HUES64 (cell line): ENCODE data around the gene CLCF1.

Source experiments
- H3K27ac ChIP-seq: 2 replicates; pipeline ENCODE4 v1.7.0; 2013; ENCODE audit warnings: low read depth, low read length, inconsistent platforms
- H3K27me3 ChIP-seq: 2 replicates; pipeline ENCODE4 v1.6.1; 2013; ENCODE audit warnings: mild to moderate bottlenecking, low read length; ENCODE audit not compliant: insufficient read depth
- H3K36me3 ChIP-seq: 2 replicates; pipeline ENCODE4 v1.6.1; 2013; ENCODE audit warnings: mild to moderate bottlenecking, low read length; ENCODE audit not compliant: insufficient read depth
- H3K4me1 ChIP-seq: 2 replicates; pipeline ENCODE4 v1.6.1; 2013; ENCODE audit warnings: mild to moderate bottlenecking, low read length, moderate library complexity; ENCODE audit not compliant: insufficient read depth
- H3K4me3 ChIP-seq: 2 replicates; pipeline ENCODE4 v1.5.1; 2013; ENCODE audit warnings: mild to moderate bottlenecking, low read length, moderate library complexity
- H3K9ac ChIP-seq: 2 replicates; pipeline ENCODE4 v1.6.1; 2013; ENCODE audit warnings: mild to moderate bottlenecking, low read depth, low read length
- H3K9me3 ChIP-seq: 2 replicates; pipeline ENCODE4 v1.6.1; 2013; ENCODE audit warnings: low read depth, low read length; ENCODE audit not compliant: insufficient read depth
- WGBS: fragments of 150-250, 120-280 bp; methylation state at CpG from one replicate; pipeline ENCODE4 v1.1.7; 2013; ENCODE audit warnings: missing lambda C conversion rate; 5-methylcytosine and 5-hydroxymethylcytosine counted together

Gene CLCF1

DNA sequence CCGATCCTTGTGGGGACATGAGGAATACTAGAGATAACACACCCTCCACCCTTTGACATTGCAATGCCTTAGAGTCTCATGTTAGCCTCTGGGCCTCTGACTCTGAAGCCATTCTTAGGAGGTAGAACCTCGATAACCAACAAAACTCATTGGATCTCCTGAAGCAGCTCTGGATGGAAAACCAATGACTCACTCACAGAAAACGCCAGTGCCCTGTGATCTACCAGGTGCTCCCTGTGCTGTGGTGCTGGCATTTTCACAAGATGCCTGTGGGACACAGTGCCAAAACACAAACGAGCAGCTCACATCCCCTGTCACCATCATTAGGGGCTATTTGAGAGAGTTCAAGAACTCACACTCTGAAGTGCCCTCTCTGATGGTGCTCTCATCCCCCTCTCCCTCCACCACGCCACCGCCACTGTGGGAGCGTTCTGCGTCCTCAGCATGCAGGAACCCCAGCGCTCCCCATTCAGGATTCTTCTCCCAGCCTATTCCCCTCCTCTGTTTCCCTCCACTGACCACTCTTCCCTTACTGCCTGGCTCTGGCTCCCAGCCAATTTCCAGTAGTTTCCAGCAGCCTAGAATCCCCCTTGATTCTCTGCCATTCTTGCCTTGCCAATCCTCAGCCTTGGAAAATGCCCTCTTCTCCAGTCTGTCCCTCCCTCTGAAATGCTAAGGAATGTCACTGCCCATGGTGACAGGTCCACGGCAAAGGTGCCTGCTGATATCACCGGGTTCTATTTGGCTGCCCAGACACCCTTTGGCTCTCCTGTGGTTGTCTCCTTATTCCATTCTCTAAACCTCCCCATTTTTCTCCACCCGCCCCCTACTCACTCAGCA, 15.3 kb downstream of the CLCF1 start:
- 85% methylated on average over 12 of the region's 12 CpGs for WGBS
- Histone ChIP-seq H3K36me3 (no peaks in the 10 kb centered on the region), H3K9me3 (no peaks in the 10 kb centered on the region), H3K9ac (no peak overlapping the region), H3K4me1 (peaks cover 19% of the 10 kb centered on the region; the same call in 1 of the 2 replicates), H3K4me3 (no peak overlapping the region), H3K27me3 (no peaks in the 10 kb centered on the region), H3K27ac (no peak overlapping the region)

DNA sequence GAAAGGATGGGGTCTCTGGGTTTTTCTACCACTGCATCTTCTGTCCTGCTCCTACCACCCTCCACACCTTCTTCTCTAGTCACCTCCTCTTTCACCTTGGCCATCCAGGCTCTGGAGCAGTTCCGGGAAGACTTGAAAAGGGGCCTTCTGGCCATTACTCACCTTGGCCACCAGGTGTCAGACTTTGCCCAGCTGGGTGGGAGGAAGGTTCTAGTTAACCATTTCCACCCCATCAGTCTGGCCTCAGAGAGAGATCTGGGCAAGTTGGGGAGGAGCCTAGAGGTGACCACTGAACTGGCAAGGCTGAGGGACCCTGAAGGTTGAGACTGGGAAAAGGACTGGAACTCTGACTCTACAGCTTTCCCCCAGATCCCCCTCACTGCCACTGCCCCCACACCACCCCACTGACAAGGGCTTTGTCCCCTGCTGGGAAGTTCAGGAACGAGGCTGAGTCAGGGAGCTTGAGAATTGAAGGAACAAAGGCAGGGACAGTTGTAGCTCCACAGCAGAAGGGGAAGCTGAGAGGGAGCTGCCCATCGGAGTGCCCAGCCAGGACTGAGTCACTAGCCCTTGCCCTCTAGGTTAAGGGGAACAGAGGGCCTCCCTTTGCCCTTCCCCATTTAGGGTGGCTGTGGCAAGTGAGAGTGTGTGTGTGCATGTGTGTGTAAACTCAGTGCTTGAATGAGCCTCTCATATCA, 16.4 kb downstream of the CLCF1 start:
- WGBS = 10% methylated on average over 3 of the region's 3 CpGs
- Histone ChIP-seq H3K4me1 (peaks cover 23% of the 10 kb centered on the region; the same call in 1 of the 2 replicates), H3K27me3 (no peaks in the 10 kb centered on the region), H3K36me3 (no peaks in the 10 kb centered on the region), H3K27ac (no peak overlapping the region), H3K9ac (no peak overlapping the region; the same call in 1 of the 2 replicates), H3K4me3 (no peak overlapping the region), H3K9me3 (no peaks in the 10 kb centered on the region)

DNA sequence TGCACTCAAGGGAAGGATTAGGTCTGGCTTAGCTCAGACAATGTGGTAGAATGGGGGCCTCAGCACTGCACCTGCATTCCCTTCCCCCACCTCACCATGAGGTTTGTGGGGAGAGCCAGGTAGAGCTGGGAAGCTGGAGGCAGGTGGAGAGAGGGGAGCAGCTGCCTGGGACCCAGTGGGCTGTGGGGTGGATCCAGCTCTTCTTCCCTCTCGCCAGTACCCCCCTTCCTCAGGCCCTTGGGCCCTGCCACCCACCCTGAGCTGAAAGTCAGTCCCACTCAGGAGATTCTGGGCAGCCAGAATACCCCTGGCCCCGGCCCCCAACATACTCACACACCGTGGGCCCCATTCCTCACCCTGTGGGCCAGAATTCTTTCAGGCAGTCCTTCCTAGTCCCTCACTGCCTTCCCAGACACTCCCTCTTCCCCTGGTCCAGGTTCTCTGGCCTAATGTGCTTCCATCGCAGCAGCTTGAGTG, 17.0 kb downstream of the CLCF1 start:
- Histone ChIP-seq H3K4me3 (no peak overlapping the region), H3K9me3 (no peaks in the 10 kb centered on the region), H3K4me1 (peaks cover 23% of the 10 kb centered on the region; the same call in 1 of the 2 replicates), H3K27ac (no peak overlapping the region), H3K27me3 (no peaks in the 10 kb centered on the region), H3K9ac (no peak overlapping the region), H3K36me3 (no peaks in the 10 kb centered on the region)
- 42% methylated on average over 4 of the region's 4 CpGs for WGBS

DNA sequence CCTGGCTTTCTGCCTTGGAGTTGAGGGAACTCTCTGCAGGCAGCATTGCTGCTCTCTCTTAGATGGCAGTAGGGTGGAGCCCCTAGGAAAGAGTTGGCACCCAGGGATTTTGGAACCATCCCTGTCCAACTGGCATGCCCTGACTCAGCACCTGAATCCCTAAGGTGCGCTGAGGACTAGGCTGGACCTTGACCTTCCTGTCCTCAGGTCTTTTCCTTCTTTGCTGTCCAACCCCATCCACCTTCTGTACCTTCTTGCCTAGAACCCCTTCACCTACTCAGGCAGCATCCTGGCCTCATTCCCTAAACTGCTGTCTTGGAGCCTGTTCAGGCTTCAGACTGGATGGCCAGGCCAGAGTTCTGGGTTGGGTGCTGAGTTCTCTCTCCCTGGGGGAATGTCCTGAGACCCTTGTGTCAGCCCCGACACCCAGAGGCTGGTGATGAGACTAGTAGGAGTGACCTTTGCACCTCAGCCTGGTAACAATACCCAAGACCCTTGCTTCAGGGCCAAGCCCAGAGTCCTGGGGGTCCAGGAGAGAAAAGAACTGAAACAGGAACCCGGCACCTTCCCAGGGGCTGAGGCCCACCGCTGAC, 17.5 kb downstream of the CLCF1 start:
- peaks cover 23% of the 10 kb centered on the region; the same call in 1 of the 2 replicates for H3K4me1 ChIP-seq
- no peaks in the 10 kb centered on the region for H3K36me3 ChIP-seq
- H3K27me3 ChIP-seq = no peaks in the 10 kb centered on the region
- WGBS = 66% methylated on average over 3 of the region's 4 CpGs
- no peak overlapping the region for H3K27ac ChIP-seq
- no peak overlapping the region for H3K9ac ChIP-seq
- no peaks in the 10 kb centered on the region for H3K9me3 ChIP-seq
- H3K4me3 ChIP-seq = no peak overlapping the region

DNA sequence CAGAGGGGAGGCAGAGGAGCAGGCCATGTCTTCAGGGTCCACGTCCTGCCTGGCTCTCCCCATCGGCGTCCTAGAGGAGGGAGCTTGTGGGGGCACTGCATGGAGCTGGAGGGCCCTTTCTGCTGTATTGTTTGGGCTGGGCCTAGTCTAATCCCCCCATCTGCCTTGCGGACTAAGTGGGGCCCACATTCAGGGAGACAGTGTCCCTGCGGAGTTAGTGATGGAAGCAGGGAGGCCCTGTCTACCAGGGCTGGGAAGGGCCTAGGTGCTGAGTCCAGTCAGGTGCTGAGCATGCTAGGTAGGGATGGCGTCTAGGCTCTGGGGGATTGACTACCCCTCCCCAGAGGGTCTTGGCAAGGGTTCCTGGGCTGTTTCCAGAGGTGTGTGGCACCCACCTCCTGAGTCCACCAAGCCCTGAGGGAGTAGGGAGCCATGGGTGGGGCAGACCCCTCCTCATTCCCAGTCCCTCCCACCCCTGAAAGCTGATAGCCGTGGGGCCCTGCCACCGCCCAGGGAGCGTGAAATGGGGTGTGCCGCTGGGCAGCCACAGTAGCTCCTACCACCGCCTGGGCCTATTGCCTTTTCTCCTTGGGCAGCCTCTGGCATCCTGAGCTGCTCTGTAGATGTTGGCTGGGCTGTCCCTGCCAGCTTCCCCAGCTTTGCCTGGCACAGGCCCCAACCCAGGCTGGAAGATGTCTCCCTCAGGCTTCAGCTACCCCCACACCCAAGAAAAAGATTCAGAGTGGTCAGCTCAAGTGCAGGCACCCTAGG, 18.2 kb downstream of the CLCF1 start:
- 91% methylated on average over 11 of the region's 11 CpGs for WGBS
- Histone ChIP-seq H3K4me1 (peaks cover 23% of the 10 kb centered on the region; the same call in 1 of the 2 replicates), H3K36me3 (no peaks in the 10 kb centered on the region), H3K27ac (no peak overlapping the region; the same call in 1 of the 2 replicates), H3K9ac (no peak overlapping the region), H3K9me3 (no peaks in the 10 kb centered on the region), H3K27me3 (no peaks in the 10 kb centered on the region), H3K4me3 (no peak overlapping the region)

DNA sequence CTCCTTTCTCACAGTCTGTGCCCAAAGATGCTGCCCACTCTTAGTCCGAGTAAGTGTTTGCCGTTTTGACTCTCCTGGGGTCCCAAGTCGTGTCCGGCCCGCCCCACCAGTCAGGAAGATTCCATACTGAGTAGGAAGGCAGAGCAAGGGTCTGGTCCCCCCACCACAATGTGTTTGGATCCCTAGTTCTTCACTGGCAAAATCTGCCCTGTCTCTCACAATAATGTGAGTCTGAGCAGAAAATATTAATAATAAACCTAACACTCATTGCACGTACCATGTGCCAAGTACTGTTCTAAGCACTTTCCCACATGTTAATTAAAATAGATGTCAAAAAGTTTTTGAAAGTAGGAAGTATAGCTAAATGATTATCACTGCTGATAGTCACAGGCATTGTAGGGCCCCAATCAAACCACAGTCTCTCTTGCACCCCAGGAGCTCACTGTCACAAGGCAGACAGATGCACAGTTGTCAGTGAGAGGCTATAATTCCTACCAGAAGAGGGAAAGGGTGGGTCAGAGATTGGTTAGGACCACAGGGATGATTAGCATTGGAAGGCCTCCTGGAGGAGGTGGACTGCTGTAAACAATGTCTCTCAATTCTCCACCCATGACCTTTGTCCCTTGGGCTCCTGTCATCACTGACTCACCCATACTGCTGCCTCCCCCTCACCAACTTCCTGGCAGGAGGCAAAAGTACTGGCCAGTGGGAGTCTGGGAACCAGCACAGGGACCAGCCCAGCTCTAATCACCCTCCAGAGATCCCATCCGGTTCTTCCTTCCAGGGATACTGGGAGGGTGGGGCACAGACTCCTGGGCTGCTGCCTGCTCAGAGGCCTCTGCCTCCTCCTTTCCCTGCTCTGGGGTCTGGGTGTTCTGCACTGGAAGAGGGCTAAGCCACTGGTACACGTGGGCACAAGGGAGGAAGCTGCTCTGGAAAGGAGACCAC, 19.0 kb downstream of the CLCF1 start:
- no peaks in the 10 kb centered on the region for H3K9me3 ChIP-seq
- H3K4me3 ChIP-seq = peak overlapping the region; percentile 65
- H3K9ac ChIP-seq = peak overlapping the region; percentile 27
- H3K27me3 ChIP-seq = no peaks in the 10 kb centered on the region
- peaks cover 23% of the 10 kb centered on the region; the same call in 1 of the 2 replicates for H3K4me1 ChIP-seq
- H3K27ac ChIP-seq = peak overlapping the region; percentile 82
- 31% methylated on average over 7 of the region's 8 CpGs for WGBS
- no peaks in the 10 kb centered on the region for H3K36me3 ChIP-seq

DNA sequence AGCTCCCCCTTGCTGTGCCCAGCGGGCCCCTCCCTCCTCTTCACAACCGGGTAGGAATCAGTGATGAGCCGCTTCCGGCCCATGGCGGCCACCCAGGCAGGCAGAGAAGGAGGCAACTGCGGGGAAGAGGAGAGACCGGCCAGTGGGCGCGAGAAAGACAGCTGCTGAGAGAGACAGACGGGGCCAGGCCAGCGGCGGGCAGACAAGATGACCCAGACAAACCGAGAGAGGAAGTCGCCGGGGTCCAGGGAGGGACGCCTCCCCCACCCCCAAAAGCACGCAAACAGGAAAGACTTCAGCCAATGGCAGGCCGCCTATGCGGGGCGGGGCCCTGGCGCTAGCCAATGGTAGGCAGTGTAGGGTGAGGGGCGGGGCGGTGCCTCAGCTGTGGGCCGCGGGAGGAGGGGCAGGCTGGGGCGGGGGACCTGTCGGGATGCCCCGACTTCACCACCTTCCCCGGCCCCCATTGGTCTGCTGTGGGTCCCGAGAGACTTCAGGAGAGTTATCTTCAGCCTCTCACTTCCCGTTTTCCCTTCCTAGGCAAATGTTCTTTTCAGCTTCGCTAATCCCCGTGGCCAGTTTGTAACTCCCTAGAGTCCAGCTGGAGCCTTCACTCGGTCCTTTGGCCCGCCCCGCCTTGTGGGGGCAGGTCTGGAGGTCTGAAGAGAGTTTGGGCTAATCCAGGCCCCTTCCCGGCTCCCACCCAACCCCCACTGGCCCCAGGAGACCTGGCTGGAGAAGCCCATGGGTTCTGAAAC, 19.9 kb downstream of the CLCF1 start, which contains the start of gene POLD4:
POLD4 (minus strand) TSS at position 230 of the 758 bp plus-strand sequence; CDS start at position 83, 147 bp downstream.
- peak within 1 kb of the TSS; percentile 65 for H3K4me3 ChIP-seq
- no peaks in the 10 kb centered on the region for H3K9me3 ChIP-seq
- no peaks in the 10 kb centered on the region for H3K27me3 ChIP-seq
- WGBS = under 1% methylated on average over 37 of the region's 37 CpGs
- H3K36me3 ChIP-seq = no peaks in the 10 kb centered on the region
- peaks cover 23% of the 10 kb centered on the region; the same call in 1 of the 2 replicates for H3K4me1 ChIP-seq
- peak within 1 kb of the TSS; percentile 67 for H3K9ac ChIP-seq
- peak within 1 kb of the TSS; percentile 89 for H3K27ac ChIP-seq

DNA sequence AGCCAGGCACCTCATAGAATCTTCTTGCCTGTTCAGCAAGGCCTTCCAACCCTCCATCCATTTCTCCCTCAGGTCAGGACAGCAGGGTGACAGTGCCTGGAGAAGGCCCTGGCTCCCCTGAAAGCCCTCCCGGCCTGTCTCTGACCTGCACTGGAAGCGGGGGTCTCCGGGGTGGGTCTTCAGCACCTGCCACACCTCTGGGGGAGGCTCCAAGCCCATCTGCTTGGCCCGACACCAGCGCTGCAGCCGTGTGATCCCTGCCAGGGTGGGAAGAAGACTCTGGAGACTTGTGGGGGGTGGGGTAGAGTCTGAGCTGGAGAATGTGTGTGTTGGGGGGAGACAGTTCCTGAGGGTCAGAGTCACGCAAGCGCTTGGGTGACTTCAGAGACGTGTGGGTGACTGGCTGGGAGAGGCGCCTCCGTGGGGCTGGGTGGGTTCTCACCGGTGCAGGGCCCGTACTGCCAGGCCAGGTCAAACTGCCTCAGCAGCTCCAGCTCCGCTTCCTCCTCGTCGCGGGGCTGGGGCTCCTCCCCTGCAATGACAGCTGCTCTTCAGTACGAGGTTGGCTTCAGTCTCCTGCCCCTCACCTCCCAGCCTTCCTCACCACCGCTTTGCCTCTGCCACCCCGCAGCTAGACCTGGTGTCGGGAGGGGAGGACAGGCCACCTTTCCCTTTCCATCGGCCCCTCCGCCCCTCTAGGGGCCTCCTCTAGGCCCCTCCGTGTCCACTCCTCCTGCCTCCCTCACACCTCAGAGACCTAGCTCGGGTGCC, 20.7 kb downstream of the CLCF1 start:
- Histone ChIP-seq H3K27me3 (no peaks in the 10 kb centered on the region), H3K9me3 (no peaks in the 10 kb centered on the region), H3K36me3 (no peaks in the 10 kb centered on the region), H3K27ac (peak overlapping the region; percentile 89), H3K4me1 (peaks cover 23% of the 10 kb centered on the region; the same call in 1 of the 2 replicates), H3K9ac (peak overlapping the region; percentile 67), H3K4me3 (peak overlapping the region; percentile 65)
- 33% methylated on average over 25 of the region's 25 CpGs for WGBS
